Aorta (tissue), 5 donors: ENCODE data around the gene ITGA2B. TPM values are rescaled to one million over a fixed set of nuclear protein-coding genes. Genes with fewer than 3 reads are reported as not detected.
A peak's percentile ranks its signal among the peaks of the same experiment; 100 is the strongest.

Source experiments
- ATAC-seq: fragments of 200-7000 bp; cut with Tn5 transposase; one replicate; pipeline ENCODE4 v1.9.1; 2022; ENCODE audit warnings: moderate library complexity; ENCODE audit not compliant: low FRiP score
- DNase-seq, 2 donors: peaks; one replicate each; pipeline ENCODE4 v3.0.0-alpha.2; 2020
- H3K27ac ChIP-seq, 2 donors: one replicate each; pipeline ENCODE4 v1.5.1; 2013; ENCODE audit warnings: low read length in 2 of 2, mild to moderate bottlenecking in 2 of 2, moderate library complexity in 2 of 2, control low read depth in 1 of 2, inconsistent platforms in 1 of 2, low read depth in 1 of 2
- H3K27me3 ChIP-seq, 2 donors: one replicate each; pipeline ENCODE4 v1.6.1; 2013; ENCODE audit warnings: control low read depth in 1 of 2, low read length in 1 of 2, mild to moderate bottlenecking in 1 of 2, moderate library complexity in 1 of 2; ENCODE audit not compliant: insufficient read depth in 2 of 2, control insufficient read depth in 1 of 2
- H3K36me3 ChIP-seq, 2 donors: one replicate each; pipeline ENCODE4 v1.6.1; 2013; ENCODE audit warnings: control low read depth in 1 of 2, low read length in 1 of 2, mild to moderate bottlenecking in 1 of 2; ENCODE audit not compliant: insufficient read depth in 2 of 2, control insufficient read depth in 1 of 2
- H3K4me1 ChIP-seq, 2 donors: one replicate each; pipeline ENCODE4 v1.6.1; 2013; ENCODE audit warnings: low read length in 2 of 2, control low read depth in 1 of 2, mild to moderate bottlenecking in 1 of 2, moderate library complexity in 1 of 2; ENCODE audit not compliant: insufficient read depth in 2 of 2, control insufficient read depth in 1 of 2
- H3K4me3 ChIP-seq, 2 donors: one replicate each; pipeline ENCODE4 v1.5.1; 2013; ENCODE audit warnings: low read length in 2 of 2, control low read depth in 1 of 2, mild to moderate bottlenecking in 1 of 2
- H3K9me3 ChIP-seq: one replicate; pipeline ENCODE4 v1.6.1; 2013; ENCODE audit warnings: mild to moderate bottlenecking, low read length; ENCODE audit not compliant: control insufficient read depth
- WGBS, 2 donors: extraction: QIAGEN DNeasy Blood & Tissue Kit; methylation state at CpG; one replicate each; pipeline ENCODE4 v1.1.7; 2013; 5-methylcytosine and 5-hydroxymethylcytosine counted together
- intact Hi-C, 2 donors: fragments of 100-400 bp; cut with DNase I; formaldehyde crosslinking; loops; one replicate each; pipeline versions ENCODE4 v1.14.2 to v1.15.0; 2022
- polyA plus RNA-seq, 2 donors: library from polyadenylated mRNA; stranded (reverse); fragments of 200-250 nt; gene quantifications; one replicate each; pipeline ENCODE4 v1.2.3, GENCODE V29; 2013
- total RNA-seq, 2 donors: library from RNA; stranded (reverse); fragmentation: NEBNext Ultra II Directional; extraction: Animal tissue kit (Norgen Biotek cat#: 25700); gene quantifications; one replicate each; pipeline ENCODE4 v1.2.1, GENCODE V29; 2021
- donor health status: healthy with polysubstance abuse.
- donor health status: Bipolar disorder and iron deficiency.
- donor health status: DM: no; HTN: no; CAD: no.
- donor health status: DM: no; HTN: no; CAD: no.
- donor health status: DM: yes; HTN: yes; CAD: no.

Gene ITGA2B
- total and polyA plus RNA-seq, 4 donors, result 0.38 to 3.4 (median 2.2) TPM

DNA sequence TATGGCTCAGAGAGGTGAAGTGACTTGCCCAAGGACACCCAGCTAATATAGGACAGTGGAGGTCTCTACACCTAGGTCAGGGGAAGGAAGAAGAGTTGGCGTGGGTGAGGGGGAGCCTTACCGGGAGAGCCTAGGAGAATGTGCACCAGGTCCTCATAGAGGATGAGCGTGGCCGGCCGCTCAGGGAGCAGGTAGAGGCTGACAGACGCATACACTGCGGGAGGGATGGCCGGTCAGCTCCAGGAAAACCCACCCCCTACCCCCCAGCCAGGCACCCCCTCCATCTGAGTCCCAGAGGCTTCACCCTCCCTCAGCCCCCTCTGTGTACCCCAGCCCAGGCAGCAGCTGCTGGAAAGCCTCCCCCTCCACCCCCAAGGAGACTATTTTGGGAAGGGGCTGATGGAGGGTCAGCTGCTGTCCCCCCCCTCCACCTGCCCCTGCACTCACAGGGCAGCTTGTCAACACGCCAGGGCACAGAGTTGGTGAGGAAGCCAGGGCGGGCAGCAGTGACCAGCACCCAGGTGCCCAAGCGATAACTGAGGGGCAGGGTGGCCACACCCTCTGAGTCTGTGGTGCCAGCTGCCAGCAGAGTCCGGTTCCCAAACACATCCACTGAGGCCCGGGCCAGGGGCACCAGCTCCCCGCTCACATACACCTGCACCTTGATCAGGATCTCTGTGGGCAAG is 29.8 kb downstream of the ITGA2B start:
- Histone ChIP-seq H3K36me3 (no peaks in the 10 kb centered on the region), H3K27ac (no peak overlapping the region), H3K27me3 (no peaks in the 10 kb centered on the region), H3K9me3 (no peaks in the 10 kb centered on the region), H3K4me3 (no peak overlapping the region), H3K4me1 (no peaks in the 10 kb centered on the region)
- DNase-seq (peak; percentile 44 to 64), ATAC-seq (no peak)
- intact Hi-C loops, result no loop called here
- WGBS, 2 donors, result 80 to 84% methylated on average over 8 to 14 of the region's 14 CpGs

DNA sequence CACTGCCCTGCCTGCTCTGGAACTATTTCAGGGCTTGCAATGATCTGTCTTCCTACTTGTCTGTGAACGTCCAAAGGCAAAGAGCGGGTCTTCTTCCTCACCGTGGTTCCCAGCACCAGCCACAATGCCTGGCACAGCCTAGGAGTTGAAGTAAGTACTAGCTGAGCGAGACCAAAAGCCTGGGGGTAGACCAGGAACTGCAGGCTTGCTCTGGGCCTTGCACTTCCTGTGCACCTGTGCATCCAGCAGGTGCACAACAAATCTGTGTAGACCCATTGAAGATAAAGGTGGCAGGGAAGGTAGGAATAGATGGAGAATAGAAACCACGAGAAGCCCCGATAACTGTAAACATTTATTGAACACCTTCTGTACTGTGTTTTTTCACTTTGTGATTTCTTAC is 30.4 kb downstream of the ITGA2B start:
- H3K9me3 ChIP-seq, result no peaks in the 10 kb centered on the region
- ATAC-seq (no peak), DNase-seq (no peak)
- no peak overlapping the region for H3K4me3 ChIP-seq
- intact Hi-C loops, result no loop called here
- H3K36me3 ChIP-seq, result no peaks in the 10 kb centered on the region
- no peaks in the 10 kb centered on the region for H3K27me3 ChIP-seq
- no peak overlapping the region for H3K27ac ChIP-seq
- no peaks in the 10 kb centered on the region for H3K4me1 ChIP-seq
- WGBS, 2 donors, result 77 to 79% methylated on average over 6 of the region's 6 CpGs

DNA sequence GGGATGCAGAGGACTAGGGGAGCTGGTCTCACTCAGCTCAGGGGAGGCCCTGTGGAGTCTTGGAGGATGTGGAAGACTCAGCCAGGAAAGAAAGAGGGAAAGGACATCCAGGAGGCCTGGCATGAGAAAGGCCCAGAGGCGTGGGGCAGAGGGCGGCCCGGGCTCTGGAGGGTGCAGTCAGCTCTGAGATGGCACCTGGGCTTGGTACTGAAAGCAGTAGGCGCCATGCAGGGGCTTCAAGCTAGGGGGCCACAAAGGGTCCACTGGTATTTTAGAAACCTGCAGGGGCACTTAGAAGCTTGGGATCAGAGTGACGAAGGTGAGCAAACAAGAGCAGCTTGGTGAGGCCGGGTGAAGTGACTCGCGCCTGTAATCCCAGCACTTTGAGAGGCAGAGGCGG is 31.4 kb downstream of the ITGA2B start:
- no peaks in the 10 kb centered on the region for H3K4me1 ChIP-seq
- H3K9me3 ChIP-seq, result no peaks in the 10 kb centered on the region
- WGBS, 2 donors, result 91% methylated on average over 9 of the region's 9 CpGs
- H3K36me3 ChIP-seq, result no peaks in the 10 kb centered on the region
- H3K27me3 ChIP-seq, result no peaks in the 10 kb centered on the region
- intact Hi-C loops, result no loop called here
- ATAC-seq (no peak), DNase-seq (no peak)
- no peak overlapping the region for H3K4me3 ChIP-seq
- no peak overlapping the region for H3K27ac ChIP-seq

DNA sequence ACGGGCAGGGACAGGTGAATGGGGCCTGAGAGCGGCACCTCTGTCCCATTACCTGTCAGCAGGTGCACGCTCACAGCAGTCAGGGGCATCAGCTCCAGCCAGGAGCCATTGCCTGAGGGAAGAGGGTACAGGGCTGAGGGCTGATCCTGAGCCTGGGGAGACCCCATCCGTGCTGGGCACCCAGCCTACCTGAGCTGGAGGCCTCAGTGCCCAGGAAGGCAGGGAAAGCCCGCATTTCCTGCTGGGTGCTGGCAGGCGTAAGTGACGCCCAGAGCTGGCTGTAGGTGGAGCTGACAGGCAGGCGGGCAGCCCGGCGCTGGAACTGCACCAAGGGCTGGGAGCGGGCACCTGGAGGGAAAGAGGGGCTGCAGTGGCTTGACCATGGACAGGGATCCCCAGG is 33.2 kb downstream of the ITGA2B start:
- ATAC-seq, result no peak
- peak in 1 of 2 donors; percentile 38 for DNase-seq
- no peaks in the 10 kb centered on the region for H3K36me3 ChIP-seq
- H3K9me3 ChIP-seq, result no peaks in the 10 kb centered on the region
- WGBS, 2 donors, result 88 to 92% methylated on average over 11 of the region's 11 CpGs
- no peaks in the 10 kb centered on the region for H3K27me3 ChIP-seq
- no peak overlapping the region for H3K27ac ChIP-seq
- no peaks in the 10 kb centered on the region for H3K4me1 ChIP-seq
- intact Hi-C loops, result no loop called here
- H3K4me3 ChIP-seq, result no peak overlapping the region

DNA sequence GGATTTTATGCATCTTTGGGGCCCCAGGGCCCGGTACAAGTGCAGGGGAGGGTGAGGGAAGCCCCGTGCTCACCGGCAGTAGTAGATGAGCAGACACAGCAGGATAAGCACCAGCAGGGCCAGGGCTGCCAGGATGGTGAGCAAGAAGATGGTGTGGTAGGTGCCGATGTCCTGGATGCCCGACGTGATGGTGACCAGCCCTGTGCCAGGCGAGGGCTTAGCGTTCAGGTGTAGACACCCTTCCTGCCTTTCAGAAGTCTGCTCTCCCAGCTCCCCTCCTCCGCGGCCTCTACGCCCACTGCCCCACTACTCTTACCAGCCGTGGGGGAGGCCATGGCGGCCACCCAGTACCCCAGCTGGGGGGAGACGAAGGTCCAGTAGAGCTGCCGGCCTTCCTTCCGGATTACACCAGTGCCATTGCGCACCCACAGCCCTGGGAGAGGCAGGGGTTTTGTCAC is 33.8 kb downstream of the ITGA2B start:
- 89 to 90% methylated on average over 17 of the region's 17 CpGs for WGBS, 2 donors
- Histone ChIP-seq H3K4me1 (no peaks in the 10 kb centered on the region), H3K27ac (no peak overlapping the region), H3K4me3 (no peak overlapping the region), H3K27me3 (no peaks in the 10 kb centered on the region), H3K36me3 (no peaks in the 10 kb centered on the region), H3K9me3 (no peaks in the 10 kb centered on the region)
- intact Hi-C loops, result no loop called here
- peak in 1 of 2 donors; percentile 72 for DNase-seq
- ATAC-seq, result no peak

DNA sequence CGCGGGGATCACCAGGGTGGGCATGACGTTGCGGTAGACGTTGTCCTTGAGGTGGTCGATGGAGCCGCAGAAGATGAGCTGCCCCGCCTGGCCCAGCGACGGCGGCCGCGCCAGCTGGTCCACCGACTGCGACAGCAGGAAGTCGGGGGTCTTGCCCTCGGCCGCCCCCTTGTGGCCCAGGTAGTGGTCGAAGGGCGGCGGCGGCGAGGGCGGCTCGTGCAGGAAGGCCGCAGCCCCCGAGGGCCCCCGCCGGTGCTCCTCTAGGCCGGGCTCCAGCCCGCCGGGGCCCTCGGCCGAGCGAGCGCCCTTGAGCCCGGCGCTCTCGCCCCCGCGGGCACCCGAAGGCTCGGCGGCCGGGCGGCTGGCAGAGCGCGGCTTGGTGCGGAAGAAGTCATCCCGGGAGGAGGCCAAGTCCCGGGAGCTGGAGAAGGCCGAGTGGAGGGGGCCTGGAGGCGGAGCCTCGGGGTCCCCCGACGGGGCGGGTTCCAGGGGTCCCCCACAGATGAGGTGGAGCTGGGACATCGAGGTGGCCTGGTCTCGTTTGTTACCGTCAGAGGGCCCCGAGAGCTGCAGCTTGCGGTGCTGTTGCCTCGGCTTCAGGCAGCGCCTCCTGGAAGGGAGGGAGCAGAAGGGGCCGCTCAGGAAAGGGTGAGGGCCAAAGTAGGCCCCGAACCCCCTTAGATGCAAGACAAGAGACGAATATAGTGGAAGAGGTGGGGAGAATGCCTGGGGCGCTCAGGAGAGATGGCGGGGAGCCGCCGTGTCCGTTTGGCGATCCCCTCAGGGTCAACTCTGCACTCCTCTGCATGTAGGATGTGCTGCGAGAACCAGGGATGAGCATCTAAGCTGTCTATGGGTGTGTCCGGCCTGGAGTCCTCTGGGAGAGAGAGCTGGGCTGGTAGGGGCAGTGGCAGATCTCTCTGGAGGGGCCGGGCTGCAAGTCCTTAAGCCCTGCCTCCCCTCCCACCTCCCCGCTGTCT is 34.6 kb downstream of the ITGA2B start:
- Histone ChIP-seq H3K27ac (no peak overlapping the region), H3K4me3 (no peak overlapping the region), H3K27me3 (no peaks in the 10 kb centered on the region), H3K36me3 (no peaks in the 10 kb centered on the region), H3K9me3 (no peaks in the 10 kb centered on the region), H3K4me1 (no peaks in the 10 kb centered on the region)
- intact Hi-C loops, result no loop called here
- ATAC-seq (no peak), DNase-seq (peak in 1 of 2 donors; percentile 9)
- 48 to 66% methylated on average over 64 to 77 of the region's 77 CpGs for WGBS, 2 donors

DNA sequence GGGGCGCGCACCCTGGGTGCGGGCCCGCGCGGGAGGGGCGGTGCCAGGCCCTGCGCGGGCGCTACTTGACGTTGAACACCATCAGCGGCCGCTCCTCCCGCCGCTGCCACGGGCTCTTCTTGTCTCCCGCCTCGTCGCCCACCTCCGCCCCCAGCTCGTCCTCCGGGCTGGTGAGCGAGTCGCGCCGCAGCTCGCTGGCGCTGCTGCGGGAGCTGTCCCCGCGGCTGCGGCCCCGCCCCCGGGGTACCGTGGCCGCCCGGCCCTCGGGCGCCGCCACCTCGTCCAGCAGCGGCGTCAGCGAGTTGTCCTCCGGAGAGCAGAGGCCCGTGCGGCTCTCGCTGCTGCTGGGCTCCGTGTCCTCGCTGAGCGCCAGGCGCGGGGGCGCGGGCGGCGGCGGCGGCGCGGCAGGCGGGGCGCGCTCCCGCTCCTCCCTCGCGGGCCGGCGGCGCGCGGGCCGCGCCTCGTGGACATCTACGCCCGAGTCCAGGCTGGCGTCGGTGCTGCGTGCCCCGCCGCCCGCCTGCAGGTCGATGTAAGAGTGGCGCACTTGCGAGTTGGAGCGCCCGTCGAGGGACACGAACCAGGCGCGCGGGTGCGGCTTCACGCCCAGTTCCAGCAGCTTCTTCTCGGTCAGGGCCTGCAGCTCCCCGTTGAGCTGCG is 35.6 kb downstream of the ITGA2B start:
- Histone ChIP-seq H3K36me3 (no peaks in the 10 kb centered on the region), H3K27ac (no peak overlapping the region), H3K4me3 (no peak overlapping the region), H3K9me3 (no peaks in the 10 kb centered on the region), H3K27me3 (no peaks in the 10 kb centered on the region), H3K4me1 (no peaks in the 10 kb centered on the region)
- no peak for ATAC-seq
- intact Hi-C loops, result no loop called here
- WGBS, 2 donors, result 32 to 61% methylated on average over 82 to 98 of the region's 98 CpGs
- peak; percentile 46 to 78 for DNase-seq

DNA sequence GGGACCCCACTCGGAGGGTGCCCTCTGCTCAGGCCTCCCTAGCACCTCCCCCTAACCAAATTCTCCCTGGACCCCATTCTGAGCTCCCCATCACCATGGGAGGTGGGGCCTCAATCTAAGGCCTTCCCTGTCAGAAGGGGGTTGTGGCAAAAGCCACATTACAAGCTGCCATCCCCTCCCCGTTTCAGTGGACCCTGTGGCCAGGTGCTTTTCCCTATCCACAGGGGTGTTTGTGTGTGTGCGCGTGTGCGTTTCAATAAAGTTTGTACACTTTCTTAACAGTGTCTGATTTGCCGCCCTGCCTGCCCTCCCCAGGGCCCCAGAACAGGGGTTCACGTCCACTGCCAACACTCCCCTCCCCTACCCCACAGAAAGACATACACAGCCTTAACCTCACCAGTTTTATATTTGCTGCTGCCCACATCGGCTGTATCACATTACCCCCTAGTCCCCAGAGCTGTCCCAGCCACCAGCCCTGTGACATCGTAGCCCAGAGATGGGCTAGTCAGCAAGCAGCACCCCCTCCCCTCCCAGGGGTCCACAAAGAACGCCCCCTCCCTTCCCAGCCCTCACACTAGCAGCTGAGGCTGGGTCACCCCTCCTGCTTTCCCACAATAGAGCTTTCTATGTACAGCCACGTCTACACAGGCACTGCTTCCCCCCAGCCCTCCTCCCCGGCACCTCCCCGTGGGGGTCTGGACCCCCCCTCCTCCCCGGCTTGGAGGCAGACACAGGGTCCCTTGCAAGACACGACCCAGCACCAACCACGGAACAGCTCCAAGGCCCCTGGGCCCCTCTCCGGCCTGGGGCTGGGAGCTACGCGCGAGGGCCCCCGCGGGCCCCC is 36.4 kb downstream of the ITGA2B start:
- Histone ChIP-seq H3K9me3 (no peaks in the 10 kb centered on the region), H3K27ac (no peak overlapping the region), H3K27me3 (no peaks in the 10 kb centered on the region), H3K4me3 (no peak overlapping the region), H3K36me3 (no peaks in the 10 kb centered on the region), H3K4me1 (no peaks in the 10 kb centered on the region)
- intact Hi-C loops, result no loop called here
- DNase-seq (peak in 1 of 2 donors; percentile 43), ATAC-seq (no peak)
- WGBS, 2 donors, result 56 to 72% methylated on average over 19 to 22 of the region's 22 CpGs
